ENCODE data around the gene CD44. TPM values are rescaled to one million over a fixed set of nuclear protein-coding genes. Genes with fewer than 3 reads are reported as not detected.

CD44 gene
- total and polyA plus RNA-seq, 11 donors: 3.9 to 210 (median 26.2) TPM

DNA sequence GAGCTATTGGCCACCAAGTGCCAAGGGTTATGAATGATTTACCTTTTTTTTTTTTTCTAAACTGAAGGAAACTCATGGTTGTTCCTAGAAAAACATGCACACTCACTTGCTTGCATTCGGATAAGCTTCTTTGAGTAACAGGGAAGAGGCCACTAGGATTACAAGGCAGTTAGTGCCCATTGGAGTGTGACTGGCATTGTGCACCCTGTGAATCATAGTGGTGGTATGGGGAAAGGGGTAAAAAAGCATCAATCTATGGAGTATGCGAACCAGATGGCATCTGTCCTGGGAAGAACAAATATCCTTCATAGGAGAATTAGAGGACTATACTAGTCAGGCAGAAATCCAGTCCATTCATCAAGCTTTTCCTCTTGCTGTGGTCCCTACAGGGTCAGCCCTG lies 24.2 kb downstream of the CD44 start:
- Histone ChIP-seq H3K4me3 (no peak overlapping the region), H3K9me3 (no peaks in the 10 kb centered on the region), H3K27ac (peak overlapping the region in 1 of 12 donors; percentile 91), H3K36me3 (peaks cover 0 to 26% (median 0%) of the 10 kb centered on the region in 9 donors), H3K4me1 (peaks cover 0 to 100% (median 39%) of the 10 kb centered on the region in 12 donors), H3K27me3 (no peaks in the 10 kb centered on the region)
- no peak for DNase-seq
- TF ChIP-seq POLR2A (IDR thresholded peaks at IDR 0.05): no peak
- TF ChIP-seq, protein P1, sequence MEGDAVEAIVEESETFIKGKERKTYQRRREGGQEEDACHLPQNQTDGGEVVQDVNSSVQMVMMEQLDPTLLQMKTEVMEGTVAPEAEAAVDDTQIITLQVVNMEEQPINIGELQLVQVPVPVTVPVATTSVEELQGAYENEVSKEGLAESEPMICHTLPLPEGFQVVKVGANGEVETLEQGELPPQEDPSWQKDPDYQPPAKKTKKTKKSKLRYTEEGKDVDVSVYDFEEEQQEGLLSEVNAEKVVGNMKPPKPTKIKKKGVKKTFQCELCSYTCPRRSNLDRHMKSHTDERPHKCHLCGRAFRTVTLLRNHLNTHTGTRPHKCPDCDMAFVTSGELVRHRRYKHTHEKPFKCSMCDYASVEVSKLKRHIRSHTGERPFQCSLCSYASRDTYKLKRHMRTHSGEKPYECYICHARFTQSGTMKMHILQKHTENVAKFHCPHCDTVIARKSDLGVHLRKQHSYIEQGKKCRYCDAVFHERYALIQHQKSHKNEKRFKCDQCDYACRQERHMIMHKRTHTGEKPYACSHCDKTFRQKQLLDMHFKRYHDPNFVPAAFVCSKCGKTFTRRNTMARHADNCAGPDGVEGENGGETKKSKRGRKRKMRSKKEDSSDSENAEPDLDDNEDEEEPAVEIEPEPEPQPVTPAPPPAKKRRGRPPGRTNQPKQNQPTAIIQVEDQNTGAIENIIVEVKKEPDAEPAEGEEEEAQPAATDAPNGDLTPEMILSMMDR (IDR thresholded peaks at IDR 0.05): no peak
- ATAC-seq: no peak
- WGBS, 4 donors: 89 to 95% (median 91%) methylated on average over 2 of the region's 2 CpGs
- intact Hi-C loops (cut with DNase I): no loop called here

DNA sequence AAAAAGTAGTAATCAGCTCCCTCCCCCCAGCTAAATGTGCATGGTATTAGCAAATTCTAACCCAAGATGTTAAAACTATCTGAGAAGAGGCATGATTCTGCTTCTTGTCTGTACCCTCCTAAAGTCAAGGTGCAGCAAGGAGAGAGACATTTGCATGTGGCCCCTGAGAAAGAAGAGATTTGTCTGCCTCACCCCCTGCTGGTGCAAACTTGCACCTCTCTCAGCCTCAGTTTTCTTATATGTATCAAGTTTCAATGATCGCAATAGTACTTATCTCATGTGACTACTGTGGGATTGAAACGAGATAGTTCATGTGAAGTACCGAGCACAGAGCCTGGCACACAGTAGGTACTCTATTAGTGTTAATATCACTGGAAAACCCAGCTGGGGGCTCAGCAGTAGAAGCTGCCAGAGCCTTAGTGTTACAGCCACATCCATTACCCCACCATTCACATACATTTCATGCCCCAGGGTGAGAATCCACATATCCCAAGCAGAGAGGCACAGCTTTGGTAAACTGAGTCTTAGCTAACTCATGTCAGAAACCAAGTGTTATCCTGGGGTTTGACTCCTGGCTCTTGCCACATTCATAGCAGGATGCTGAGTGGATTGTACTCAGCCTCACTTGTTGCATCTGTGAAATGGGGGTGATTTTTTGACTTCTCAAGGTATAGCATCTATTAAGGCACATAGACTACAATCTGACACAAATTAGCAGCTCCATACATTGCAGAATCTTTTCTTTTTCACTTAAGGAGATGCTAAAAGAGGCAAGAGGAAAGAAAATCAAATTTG lies 24.9 kb downstream of the CD44 start:
- 58 to 72% (median 70%) methylated on average over 3 of the region's 3 CpGs for WGBS, 4 donors
- TF ChIP-seq POLR2A (IDR thresholded peaks at IDR 0.05): no peak
- TF ChIP-seq, protein P1 (IDR thresholded peaks at IDR 0.05): peak in 2 of 12 donors; percentile 9 to 17
- DNase-seq (no peak), ATAC-seq (no peak)
- intact Hi-C loops (cut with DNase I): no loop called here
- H3K27me3 ChIP-seq: no peaks in the 10 kb centered on the region
- peak overlapping the region in 1 of 12 donors; percentile 91 for H3K27ac ChIP-seq
- H3K4me3 ChIP-seq: no peak overlapping the region
- peaks cover 0 to 100% (median 35%) of the 10 kb centered on the region in 12 donors for H3K4me1 ChIP-seq
- H3K36me3 ChIP-seq: peaks cover 0 to 26% (median 0%) of the 10 kb centered on the region in 9 donors
- H3K9me3 ChIP-seq: no peaks in the 10 kb centered on the region

DNA sequence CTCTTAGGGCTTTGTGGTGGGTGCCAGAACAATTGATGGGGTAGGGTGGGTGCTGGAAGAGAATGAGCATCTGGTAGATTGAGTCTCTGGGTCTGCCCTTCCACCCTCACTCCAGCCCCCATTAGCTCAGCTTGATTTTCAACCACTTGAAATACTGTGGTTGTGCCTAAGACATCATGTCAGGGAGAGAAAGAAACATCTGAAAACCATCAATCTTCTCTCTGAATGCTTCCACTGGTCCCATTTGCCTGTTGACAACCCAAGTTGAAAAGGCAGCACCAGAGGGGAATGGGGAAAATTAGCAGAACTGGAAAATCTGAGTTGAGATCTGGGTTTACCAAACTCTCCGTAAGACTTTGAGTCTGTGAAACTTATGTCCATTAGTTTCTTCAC lies 26.1 kb downstream of the CD44 start:
- H3K27ac ChIP-seq: peak overlapping the region in 5 of 12 donors; percentile 21 to 91 (median 36)
- TF ChIP-seq POLR2A (IDR thresholded peaks at IDR 0.05): no peak
- TF ChIP-seq, protein P1 (IDR thresholded peaks at IDR 0.05): no peak
- 86 to 100% (median 96%) methylated on average over 1 of the region's 1 CpG for WGBS, 4 donors
- peaks cover 0 to 15% (median 0%) of the 10 kb centered on the region in 9 donors for H3K36me3 ChIP-seq
- peaks cover 0 to 98% (median 31%) of the 10 kb centered on the region in 12 donors for H3K4me1 ChIP-seq
- ATAC-seq (no peak), DNase-seq (no peak)
- no peak overlapping the region for H3K4me3 ChIP-seq
- H3K27me3 ChIP-seq: no peaks in the 10 kb centered on the region
- no peaks in the 10 kb centered on the region for H3K9me3 ChIP-seq
- intact Hi-C loops (cut with DNase I): no loop called here

All from heart left ventricle (tissue), 16 donors.